MM.1S (cell line): ENCODE results near the gene PCP4.

Source experiments
- CTCF ChIP-seq: fragments of 300-600 bp; sonication (generic); IDR thresholded peaks from 2 replicates; pipeline ENCODE4 v1.5.1; 2016; ENCODE audit warnings: antibody characterized with exemption, low read length, mixed read lengths
- EZH2phosphoT487 ChIP-seq: fragments of 300-600 bp; sonication (generic); IDR thresholded peaks from 2 replicates; pipeline ENCODE4 v1.6.1; 2018; ENCODE audit warnings: antibody characterized with exemption, low read length

GRCh38 chr21:39845571-39846130 lies 21.6 kb upstream of the PCP4 start:
- TF ChIP-seq CTCF: no peak
- TF ChIP-seq EZH2phosphoT487: no peak
